Smooth muscle cell (in vitro differentiated cells): ENCODE measurements around the gene TMEM229B. TPM values are rescaled to one million over a fixed set of nuclear protein-coding genes. Genes with fewer than 3 reads are reported as not detected.

ENCODE experiments used
- DNase-seq: peaks from one replicate; lab custom pipeline; 2025; ENCODE audit not compliant: unreplicated experiment; lab: John Stamatoyannopoulos, UW
- H2AFZ ChIP-seq: fragments of 200-600 bp; sonication (generic); 2 replicates; pipeline ENCODE4 v1.6.0; 2016; ENCODE audit warnings: antibody characterized with exemption, low read depth, mild to moderate bottlenecking
- H3F3A ChIP-seq: fragments of 200-600 bp; sonication (generic); 2 replicates; pipeline ENCODE4 v1.6.0; 2017; ENCODE audit warnings: antibody characterized with exemption, low read depth
- H3K27ac ChIP-seq: fragments of 200-600 bp; sonication (generic); 2 replicates; pipeline ENCODE4 v1.5.1; 2016; ENCODE audit warnings: low read depth, mild to moderate bottlenecking
- H3K27me3 ChIP-seq: fragments of 200-600 bp; sonication (generic); 2 replicates; pipeline ENCODE4 v1.6.1; 2016; ENCODE audit warnings: low read depth, mild to moderate bottlenecking
- H3K36me3 ChIP-seq: fragments of 200-600 bp; sonication (generic); 2 replicates; pipeline ENCODE4 v1.5.1; 2016; ENCODE audit warnings: low read depth
- H3K4me1 ChIP-seq: fragments of 200-600 bp; sonication (generic); 2 replicates; pipeline ENCODE4 v1.5.1; 2016; ENCODE audit warnings: low read depth
- H3K4me2 ChIP-seq: fragments of 200-600 bp; sonication (generic); 2 replicates; pipeline ENCODE4 v1.6.0; 2016; ENCODE audit warnings: mild to moderate bottlenecking
- H3K4me3 ChIP-seq: fragments of 200-600 bp; sonication (generic); 2 replicates; pipeline ENCODE4 v1.5.1; 2016; ENCODE audit warnings: mild to moderate bottlenecking
- H3K79me2 ChIP-seq: fragments of 200-600 bp; sonication (generic); 2 replicates; pipeline ENCODE4 v1.6.0; 2016; ENCODE audit warnings: low read depth, mild to moderate bottlenecking
- H3K9ac ChIP-seq: fragments of 200-600 bp; sonication (generic); 2 replicates; pipeline ENCODE4 v1.6.0; 2016; ENCODE audit warnings: low read depth
- H3K9me3 ChIP-seq: fragments of 200-600 bp; sonication (generic); replicated peaks from 2 replicates; pipeline ENCODE4 v1.5.1; 2016; ENCODE audit warnings: low read depth
- H4K20me1 ChIP-seq: fragments of 200-600 bp; sonication (generic); 2 replicates; pipeline ENCODE4 v1.6.0; 2016; ENCODE audit warnings: low read depth
- CTCF ChIP-seq: fragments of 200-600 bp; sonication (generic); IDR thresholded peaks from 2 replicates; pipeline ENCODE4 v1.5.1; 2017; ENCODE audit warnings: borderline replicate concordance, mild to moderate bottlenecking, antibody characterized with exemption; ENCODE audit not compliant: insufficient read depth, poor library complexity, severe bottlenecking
- WGBS: methylation state at CpG from one replicate; pipeline ENCODE4 v1.1.7; 2016; ENCODE audit warnings: low lambda C conversion rate; 5-methylcytosine and 5-hydroxymethylcytosine counted together
- polyA plus RNA-seq: library from polyadenylated mRNA; unstranded; fragments of >200 nt; fragmentation: Nextera tagmentation; extraction: Ambion mirVana; gene quantifications from 2 replicates; pipeline ENCODE4 v1.2.1, GENCODE V29; 2016
- total RNA-seq: library from RNA; depleted of rRNA; stranded (reverse); fragments of >200 nt; gene quantifications from 2 replicates; pipeline ENCODE4 v1.2.3, GENCODE V29; 2014

The TMEM229B gene
- total and polyA plus RNA-seq, 2 experiments from 2014 or later = 0.22 to 0.49 TPM

- DNase-seq = no peak
- no peak for TF ChIP-seq CTCF
- Histone ChIP-seq H3F3A (no peaks in the 10 kb centered on the region), H3K4me3 (no peak overlapping the region), H4K20me1 (no peaks in the 10 kb centered on the region), H2AFZ (no peak overlapping the region), H3K79me2 (no peaks in the 10 kb centered on the region), H3K27ac (no peak overlapping the region), H3K9me3 (no peaks in the 10 kb centered on the region), H3K4me1 (no peaks in the 10 kb centered on the region), H3K36me3 (no peaks in the 10 kb centered on the region), H3K4me2 (no peak overlapping the region), H3K9ac (no peak overlapping the region), H3K27me3 (no peaks in the 10 kb centered on the region)
- WGBS = 74% methylated on average over 9 of the region's 9 CpGs
These were observed 8.5 kb downstream of the TMEM229B start for GRCh38 chr14:67480011-67480410.

GRCh38 chr14:67478800-67479084, 9.8 kb downstream of the TMEM229B start:
- no peaks in the 10 kb centered on the region for H3K9me3 ChIP-seq
- H4K20me1 ChIP-seq = no peaks in the 10 kb centered on the region
- no peaks in the 10 kb centered on the region for H3K27me3 ChIP-seq
- WGBS = 74% methylated on average over 2 of the region's 2 CpGs
- H3K36me3 ChIP-seq = no peaks in the 10 kb centered on the region
- H3K4me3 ChIP-seq = no peak overlapping the region
- no peak for DNase-seq
- no peak overlapping the region for H3K9ac ChIP-seq
- no peak for TF ChIP-seq CTCF
- no peak overlapping the region for H3K4me2 ChIP-seq
- H3K27ac ChIP-seq = no peak overlapping the region
- no peaks in the 10 kb centered on the region for H3K4me1 ChIP-seq
- no peaks in the 10 kb centered on the region for H3F3A ChIP-seq
- H2AFZ ChIP-seq = no peak overlapping the region
- no peaks in the 10 kb centered on the region for H3K79me2 ChIP-seq

GRCh38 chr14:67477926-67478799, 10.4 kb downstream of the TMEM229B start:
- Histone ChIP-seq H3K36me3 (no peaks in the 10 kb centered on the region), H3K9me3 (no peaks in the 10 kb centered on the region), H3F3A (no peaks in the 10 kb centered on the region), H3K4me1 (no peaks in the 10 kb centered on the region), H2AFZ (no peak overlapping the region), H4K20me1 (no peaks in the 10 kb centered on the region), H3K79me2 (no peaks in the 10 kb centered on the region), H3K27me3 (no peaks in the 10 kb centered on the region), H3K27ac (no peak overlapping the region), H3K4me3 (no peak overlapping the region), H3K4me2 (no peak overlapping the region), H3K9ac (no peak overlapping the region)
- TF ChIP-seq CTCF = no peak
- 91% methylated on average over 11 of the region's 11 CpGs for WGBS
- no peak for DNase-seq

GRCh38 chr14:67474366-67474765, 14.2 kb downstream of the TMEM229B start:
- Histone ChIP-seq H3K4me1 (no peaks in the 10 kb centered on the region), H3K27me3 (no peaks in the 10 kb centered on the region), H3K4me3 (no peak overlapping the region), H3K9me3 (no peaks in the 10 kb centered on the region), H2AFZ (no peak overlapping the region), H4K20me1 (no peaks in the 10 kb centered on the region), H3F3A (no peaks in the 10 kb centered on the region), H3K27ac (no peak overlapping the region), H3K36me3 (no peaks in the 10 kb centered on the region), H3K79me2 (no peaks in the 10 kb centered on the region), H3K4me2 (no peak overlapping the region), H3K9ac (no peak overlapping the region)
- no peak for DNase-seq
- 100% methylated on average over 1 of the region's 1 CpG for WGBS
- no peak for TF ChIP-seq CTCF
